CD14-positive monocyte (primary cell): ENCODE measurements around the gene MRTFB. TPM values are rescaled to one million over a fixed set of nuclear protein-coding genes. Genes with fewer than 3 reads are reported as not detected.

Experiments used
- DNase-seq, 3 donors: peaks; one replicate each; pipeline ENCODE4 v3.0.0-alpha.2; 2011 to 2022
- H2AFZ ChIP-seq: 2 replicates; pipeline ENCODE4 v1.6.0; 2012; ENCODE audit warnings: mild to moderate bottlenecking, low read depth, low read length, inconsistent platforms; ENCODE audit not compliant: insufficient read depth, poor library complexity, severe bottlenecking
- H3K27ac ChIP-seq, 2 donors: 1 replicate in 1 of 2; 2 replicates in 1 of 2; pipeline ENCODE4 v1.5.1; 2012 to 2013; ENCODE audit warnings: low read length in 2 of 2, control low read depth in 1 of 2, inconsistent platforms in 1 of 2, low read depth in 1 of 2, mild to moderate bottlenecking in 1 of 2
- H3K27me3 ChIP-seq, 2 donors: one replicate each; pipeline versions ENCODE4 v1.6.0 to v1.6.1; 2011 to 2013; ENCODE audit warnings: low read length in 2 of 2; ENCODE audit not compliant: control insufficient read depth in 2 of 2, insufficient read depth in 2 of 2
- H3K36me3 ChIP-seq, 2 donors: replicated peaks in 1 of 2; 1 replicate in 1 of 2; 2 replicates in 1 of 2; pipeline versions ENCODE4 v1.5.1 to v1.6.1; 2012 to 2013; ENCODE audit warnings: low read length in 2 of 2, control low read depth in 1 of 2, inconsistent platforms in 1 of 2, mild to moderate bottlenecking in 1 of 2; ENCODE audit not compliant: insufficient read depth in 2 of 2, control insufficient read depth in 1 of 2
- H3K4me1 ChIP-seq, 2 donors: 1 replicate in 1 of 2; 2 replicates in 1 of 2; pipeline versions ENCODE4 v1.5.1 to v1.6.1; 2012 to 2013; ENCODE audit warnings: low read length in 2 of 2, control low read depth in 1 of 2, inconsistent platforms in 1 of 2, mild to moderate bottlenecking in 1 of 2, moderate library complexity in 1 of 2; ENCODE audit not compliant: insufficient read depth in 2 of 2, control insufficient read depth in 1 of 2
- H3K4me2 ChIP-seq: replicated peaks from 2 replicates; pipeline ENCODE3; 2012; ENCODE audit warnings: low read length, moderate library complexity, mild to moderate bottlenecking; ENCODE audit not compliant: poor library complexity, severe bottlenecking; ENCODE audit errors: extremely low read depth
- H3K4me3 ChIP-seq, 3 experiments: fragments of 200-600 bp in 1 of 3; sonication (generic) in 1 of 3; replicated peaks in 1 of 3; 1 replicate in 2 of 3; 2 replicates in 1 of 3; pipeline ENCODE4 v1.5.1; 2011 to 2013; ENCODE audit warnings: low read length in 3 of 3, mild to moderate bottlenecking in 3 of 3, control low read depth in 2 of 3, low read depth in 2 of 3, inconsistent platforms in 1 of 3, moderate library complexity in 1 of 3
- H3K79me2 ChIP-seq: 2 replicates; pipeline ENCODE4 v1.6.0; 2012; ENCODE audit warnings: mild to moderate bottlenecking, control low read depth, inconsistent platforms, low read length, moderate library complexity; ENCODE audit not compliant: insufficient read depth
- H3K9ac ChIP-seq: 2 replicates; pipeline ENCODE4 v1.6.0; 2017; ENCODE audit warnings: low read length, mild to moderate bottlenecking; ENCODE audit not compliant: insufficient read depth, poor library complexity, severe bottlenecking
- H3K9me3 ChIP-seq, 2 donors: replicated peaks in 1 of 2; 1 replicate in 1 of 2; 2 replicates in 1 of 2; pipeline versions ENCODE4 v1.5.1 to v1.6.1; 2012 to 2013; ENCODE audit warnings: low read length in 2 of 2, control low read depth in 1 of 2; ENCODE audit not compliant: control insufficient read depth in 1 of 2, insufficient read depth in 1 of 2
- H4K20me1 ChIP-seq: 2 replicates; pipeline ENCODE4 v1.6.0; 2012; ENCODE audit warnings: mild to moderate bottlenecking, low read length, control low read depth, moderate library complexity; ENCODE audit not compliant: insufficient read depth
- H3K27ac Mint-ChIP-seq, 7 donors: one replicate each; pipeline ENCODE4 v1.8.0; 2020; ENCODE audit warnings: mild to moderate bottlenecking in 7 of 7, mixed read lengths in 7 of 7, moderate library complexity in 6 of 7, inconsistent platforms in 2 of 7
- H3K27me3 Mint-ChIP-seq, 3 donors: one replicate each; pipeline ENCODE4 v1.8.0; 2021 to 2022; ENCODE audit warnings: low read depth in 3 of 3, mild to moderate bottlenecking in 3 of 3, mixed read lengths in 3 of 3, moderate library complexity in 3 of 3, inconsistent platforms in 1 of 3
- H3K36me3 Mint-ChIP-seq, 2 donors: one replicate each; pipeline ENCODE4 v1.8.0; 2020; ENCODE audit warnings: mixed read lengths in 2 of 2, inconsistent platforms in 1 of 2, mild to moderate bottlenecking in 1 of 2
- H3K4me1 Mint-ChIP-seq: one replicate; pipeline ENCODE4 v1.8.0; 2020; ENCODE audit warnings: mild to moderate bottlenecking, mixed read lengths
- H3K4me3 Mint-ChIP-seq, 2 donors: one replicate each; pipeline ENCODE4 v1.8.0; 2020; ENCODE audit warnings: mild to moderate bottlenecking in 2 of 2, mixed read lengths in 2 of 2, moderate library complexity in 1 of 2
- H3K9me3 Mint-ChIP-seq, 7 donors: one replicate each; pipeline ENCODE4 v1.8.0; 2020 to 2022; ENCODE audit warnings: mixed read lengths in 7 of 7, mild to moderate bottlenecking in 6 of 7, moderate library complexity in 6 of 7, inconsistent platforms in 2 of 7
- WGBS: methylation state at CpG from one replicate; pipeline ENCODE4 v1.1.5; 2013; ENCODE audit warnings: missing lambda C conversion rate; ENCODE audit not compliant: insufficient coverage; 5-methylcytosine and 5-hydroxymethylcytosine counted together
- intact Hi-C, 2 donors: fragments of 100-400 bp; cut with micrococcal nuclease; formaldehyde crosslinking; loops; one replicate each; pipeline versions ENCODE4 v1.15.0 to v1.15.1; 2023
- polyA plus RNA-seq, 3 donors: library from polyadenylated mRNA; depleted of rRNA in 1 of 3; unstranded in 2 of 3; stranded (reverse) in 1 of 3; fragments of 300-500 nt in 2 of 3; fragments of >200 nt in 1 of 3; fragmentation: Illumina TruSeq in 2 of 3; gene quantifications; 1 replicate in 2 of 3; 2 replicates in 1 of 3; pipeline ENCODE4 v1.2.3, GENCODE V29; 2012 to 2021
- TF ChIP-seq, protein P1 (sequence below): fragments of 200-600 bp; IDR thresholded peaks from one replicate; pipeline ENCODE4 v1.8.0; 2022; ENCODE audit warnings: antibody characterized with exemption, mild to moderate bottlenecking

The MRTFB gene
- polyA plus RNA-seq, 3 donors, result 0.69 to 1.4 (median 0.87) TPM

DNA sequence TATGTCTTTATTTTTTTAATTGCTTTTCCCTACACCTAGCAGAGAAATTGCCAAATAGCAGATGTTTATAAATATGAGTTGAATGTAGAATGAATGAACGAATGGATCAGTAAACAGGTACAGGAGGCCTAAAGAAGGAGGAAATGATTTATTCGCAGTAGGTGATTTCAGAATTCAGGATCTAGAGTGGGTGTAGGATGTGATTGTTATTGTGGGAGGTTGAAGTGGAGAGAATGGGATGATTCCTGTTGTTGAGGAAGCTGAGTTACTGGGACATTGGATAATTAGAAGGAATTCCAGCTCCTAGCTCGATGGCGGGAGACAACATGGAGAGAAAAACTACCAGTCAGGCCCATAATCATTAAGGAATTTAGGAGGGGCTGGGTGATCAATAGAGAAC, 42.2 kb downstream of the MRTFB start:
- intact Hi-C loops, result no loop called here
- no peak overlapping the region for H3K4me3 Mint-ChIP-seq
- H4K20me1 ChIP-seq, result no peaks in the 10 kb centered on the region
- no peaks in the 10 kb centered on the region for H3K36me3 Mint-ChIP-seq
- no peak overlapping the region for H3K9ac ChIP-seq
- no peak overlapping the region for H3K27ac Mint-ChIP-seq
- peaks cover 0 to 2% (median 0%) of the 10 kb centered on the region in 3 donors for H3K27me3 Mint-ChIP-seq
- no peaks in the 10 kb centered on the region for H3K9me3 ChIP-seq
- peaks cover 3% of the 10 kb centered on the region for H3K4me1 Mint-ChIP-seq
- H3K79me2 ChIP-seq, result no peaks in the 10 kb centered on the region
- peaks cover 0 to 2% (median 0%) of the 10 kb centered on the region in 7 donors for H3K9me3 Mint-ChIP-seq
- no peak overlapping the region for H2AFZ ChIP-seq
- no peak overlapping the region for H3K4me2 ChIP-seq
- no peaks in the 10 kb centered on the region for H3K27me3 ChIP-seq
- WGBS, result 92% methylated on average over 2 of the region's 4 CpGs
- H3K27ac ChIP-seq, result no peak overlapping the region
- H3K36me3 ChIP-seq, result no peaks in the 10 kb centered on the region
- no peaks in the 10 kb centered on the region for H3K4me1 ChIP-seq
- TF ChIP-seq, protein P1, sequence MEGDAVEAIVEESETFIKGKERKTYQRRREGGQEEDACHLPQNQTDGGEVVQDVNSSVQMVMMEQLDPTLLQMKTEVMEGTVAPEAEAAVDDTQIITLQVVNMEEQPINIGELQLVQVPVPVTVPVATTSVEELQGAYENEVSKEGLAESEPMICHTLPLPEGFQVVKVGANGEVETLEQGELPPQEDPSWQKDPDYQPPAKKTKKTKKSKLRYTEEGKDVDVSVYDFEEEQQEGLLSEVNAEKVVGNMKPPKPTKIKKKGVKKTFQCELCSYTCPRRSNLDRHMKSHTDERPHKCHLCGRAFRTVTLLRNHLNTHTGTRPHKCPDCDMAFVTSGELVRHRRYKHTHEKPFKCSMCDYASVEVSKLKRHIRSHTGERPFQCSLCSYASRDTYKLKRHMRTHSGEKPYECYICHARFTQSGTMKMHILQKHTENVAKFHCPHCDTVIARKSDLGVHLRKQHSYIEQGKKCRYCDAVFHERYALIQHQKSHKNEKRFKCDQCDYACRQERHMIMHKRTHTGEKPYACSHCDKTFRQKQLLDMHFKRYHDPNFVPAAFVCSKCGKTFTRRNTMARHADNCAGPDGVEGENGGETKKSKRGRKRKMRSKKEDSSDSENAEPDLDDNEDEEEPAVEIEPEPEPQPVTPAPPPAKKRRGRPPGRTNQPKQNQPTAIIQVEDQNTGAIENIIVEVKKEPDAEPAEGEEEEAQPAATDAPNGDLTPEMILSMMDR, result no peak
- H3K4me3 ChIP-seq, result no peak overlapping the region
- DNase-seq, result no peak

DNA sequence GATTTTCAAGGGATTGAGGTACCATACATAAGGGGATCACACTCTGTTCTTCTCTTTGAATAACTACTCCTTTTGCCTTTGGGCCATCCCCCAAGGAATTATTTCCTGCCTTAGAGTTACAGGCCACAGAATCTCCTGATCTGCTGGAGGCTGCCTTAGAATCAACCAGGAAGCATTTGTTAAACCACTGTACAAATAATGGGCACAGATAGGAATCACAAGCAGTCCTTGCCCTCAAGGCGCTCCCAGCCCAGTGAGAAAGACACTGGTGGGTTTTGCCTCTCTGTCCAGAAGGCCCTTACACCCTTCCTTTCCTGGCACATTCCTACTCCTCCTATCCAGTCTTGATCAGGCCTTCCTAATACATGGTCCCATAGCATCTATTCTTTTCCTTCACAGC, 45.9 kb downstream of the MRTFB start:
- Mint-ChIP-seq H3K9me3 (peaks cover 0 to 4% (median 0%) of the 10 kb centered on the region in 7 donors), H3K27me3 (peaks cover 0 to 2% (median 0%) of the 10 kb centered on the region in 3 donors), H3K4me3 (no peak overlapping the region), H3K27ac (no peak overlapping the region), H3K4me1 (peaks cover 12% of the 10 kb centered on the region), H3K36me3 (no peaks in the 10 kb centered on the region)
- H3K27me3 ChIP-seq, result no peaks in the 10 kb centered on the region
- no peak for DNase-seq
- H3K9ac ChIP-seq, result no peak overlapping the region
- no peaks in the 10 kb centered on the region for H3K4me1 ChIP-seq
- no peaks in the 10 kb centered on the region for H3K36me3 ChIP-seq
- H3K27ac ChIP-seq, result no peak overlapping the region
- H3K4me2 ChIP-seq, result no peak overlapping the region
- intact Hi-C loops, result no loop called here
- TF ChIP-seq, protein P1, result no peak
- no peaks in the 10 kb centered on the region for H3K79me2 ChIP-seq
- no peaks in the 10 kb centered on the region for H4K20me1 ChIP-seq
- no peak overlapping the region for H3K4me3 ChIP-seq
- H3K9me3 ChIP-seq, result no peaks in the 10 kb centered on the region
- WGBS, result 89% methylated on average over 1 of the region's 1 CpG
- H2AFZ ChIP-seq, result no peak overlapping the region
